Activated B cell treated with CpG ODN at 0.5 μM for 24 hours (primary cell): ENCODE data around the gene BCR. TPM values are rescaled to one million over a fixed set of nuclear protein-coding genes. Genes with fewer than 3 reads are reported as not detected.

Experiments
- ATAC-seq: fragments of 200-7000 bp; cut with Tn5 transposase; one replicate; pipeline ENCODE4 v1.10.0; 2021; ENCODE audit warnings: low read depth, mild to moderate bottlenecking, moderate library complexity
- CTCF ChIA-PET: fragments of 350-600 bp; sonication (Branson Sonifier 250); formaldehyde crosslinking; loops from one replicate; lab custom pipeline; 2021; ENCODE audit warnings: antibody characterized with exemption; lab: Charles Lee
- POLR2A ChIA-PET: fragments of 350-600 bp; sonication (Branson Sonifier 250); formaldehyde crosslinking; loops from one replicate; lab custom pipeline; 2021; ENCODE audit warnings: antibody characterized with exemption; lab: Charles Lee
- DNase-seq: peaks from one replicate; pipeline ENCODE4 v3.0.0; 2022
- H3K27ac Mint-ChIP-seq: one replicate; pipeline ENCODE4 v1.8.0; 2020; ENCODE audit warnings: mixed read lengths
- H3K27me3 Mint-ChIP-seq: one replicate; pipeline ENCODE4 v1.8.0; 2021; ENCODE audit warnings: mixed read lengths
- H3K36me3 Mint-ChIP-seq: one replicate; pipeline ENCODE4 v1.8.0; 2021; ENCODE audit warnings: low read depth, mixed read lengths
- H3K4me1 Mint-ChIP-seq: one replicate; pipeline ENCODE4 v1.8.0; 2021; ENCODE audit warnings: mixed read lengths
- H3K4me3 Mint-ChIP-seq: one replicate; pipeline ENCODE4 v1.8.0; 2020; ENCODE audit warnings: mild to moderate bottlenecking, mixed read lengths
- H3K9me3 Mint-ChIP-seq: one replicate; pipeline ENCODE4 v1.8.0; 2020; ENCODE audit warnings: mixed read lengths
- CTCF ChIP-seq: fragments of 200-600 bp; IDR thresholded peaks from one replicate; pipeline ENCODE4 v1.8.0; 2022; ENCODE audit warnings: antibody characterized with exemption, mild to moderate bottlenecking
- intact Hi-C: fragments of 100-400 bp; cut with micrococcal nuclease; formaldehyde crosslinking; loops from one replicate; pipeline ENCODE4 v1.15.1; 2024
- total RNA-seq: library from RNA; stranded (reverse); gene quantifications from 2 replicates; pipeline ENCODE4 v1.2.3, GENCODE V29; 2022

The BCR gene
- total RNA-seq, 1 donor from 2014 or later: 20.9 TPM

GRCh38 chr22:23218053-23218866, 38.0 kb downstream of the BCR start:
- ChIA-PET POLR2A (interaction anchor here (1.4 to 4.7 kb wide), 3 partner anchors 10 to 35 kb away, joined by 3 to 17 read pairs (median 9); no protein-coding TSS in a partner anchor), CTCF (interaction anchor here (0.9 to 1.2 kb wide), 2 partner anchors 11 to 44 kb away, joined by 3 read pairs; no protein-coding TSS in a partner anchor)
- Mint-ChIP-seq H3K27me3 (peaks cover 2% of the 10 kb centered on the region), H3K9me3 (no peaks in the 10 kb centered on the region), H3K4me1 (peaks cover 87% of the 10 kb centered on the region), H3K27ac (no peak overlapping the region), H3K36me3 (no peaks in the 10 kb centered on the region), H3K4me3 (peak overlapping the region; percentile 74)
- DNase-seq (no peak), ATAC-seq (no peak)
- no peak for TF ChIP-seq CTCF
- intact Hi-C loops: loop anchor here (2.0 kb wide), 1 partner anchor 75 kb away; no protein-coding TSS in a partner anchor

- Mint-ChIP-seq H3K4me1 (peaks cover 82% of the 10 kb centered on the region), H3K27ac (peak overlapping the region; percentile 50), H3K9me3 (no peaks in the 10 kb centered on the region), H3K4me3 (peak overlapping the region; percentile 74), H3K36me3 (no peaks in the 10 kb centered on the region), H3K27me3 (peaks cover 2% of the 10 kb centered on the region)
- CTCF ChIA-PET: interaction anchor here (0.9 to 2.2 kb wide), 5 partner anchors 11 to 63 kb away, joined by 3 to 7 read pairs (median 4); partner anchors contain the start of gene BCR
- DNase-seq (no peak), ATAC-seq (no peak)
- POLR2A ChIA-PET: interaction anchor here (1.4 to 4.7 kb wide), 4 partner anchors 11 to 38 kb away, joined by 3 to 17 read pairs (median 9); no protein-coding TSS in a partner anchor
- no peak for TF ChIP-seq CTCF
- intact Hi-C loops: loop anchor here (1.0 to 2.0 kb wide), 2 partner anchors 24 to 76 kb away; no protein-coding TSS in a partner anchor
These were observed 38.5 kb downstream of the BCR start for GRCh38 chr22:23218867-23219251.

GRCh38 chr22:23219317-23219716, 39.0 kb downstream of the BCR start:
- Mint-ChIP-seq H3K9me3 (no peaks in the 10 kb centered on the region), H3K4me3 (peak overlapping the region; percentile 74), H3K4me1 (peaks cover 77% of the 10 kb centered on the region), H3K27ac (peak overlapping the region; percentile 61), H3K36me3 (no peaks in the 10 kb centered on the region), H3K27me3 (no peaks in the 10 kb centered on the region)
- no peak for DNase-seq
- intact Hi-C loops: loop anchor here (1.0 to 2.0 kb wide), 2 partner anchors 24 to 77 kb away; no protein-coding TSS in a partner anchor
- no peak for TF ChIP-seq CTCF
- POLR2A ChIA-PET: interaction anchor here (1.1 to 4.7 kb wide), 7 partner anchors 11 to 75 kb away, joined by 3 to 17 read pairs (median 6); no protein-coding TSS in a partner anchor
- CTCF ChIA-PET: interaction anchor here (0.9 to 2.2 kb wide), 5 partner anchors 12 to 62 kb away, joined by 3 to 7 read pairs (median 4); partner anchors contain the start of gene BCR
- ATAC-seq: no peak

- peaks cover 72% of the 10 kb centered on the region for H3K4me1 Mint-ChIP-seq
- TF ChIP-seq CTCF: no peak
- ChIA-PET CTCF (interaction anchor here (1.7 to 2.2 kb wide), 3 partner anchors 39 to 62 kb away, joined by 4 to 7 read pairs (median 7); partner anchors contain the start of gene BCR), POLR2A (interaction anchor here (1.1 to 4.7 kb wide), 6 partner anchors 12 to 76 kb away, joined by 4 to 17 read pairs (median 8); no protein-coding TSS in a partner anchor)
- peak; percentile 66 for DNase-seq
- H3K27ac Mint-ChIP-seq: peak overlapping the region; percentile 61
- H3K4me3 Mint-ChIP-seq: peak overlapping the region; percentile 74
- intact Hi-C loops: loop anchor here (1.0 to 2.0 kb wide), 6 partner anchors 12 to 77 kb away; no protein-coding TSS in a partner anchor
- H3K9me3 Mint-ChIP-seq: no peaks in the 10 kb centered on the region
- no peaks in the 10 kb centered on the region for H3K36me3 Mint-ChIP-seq
- no peaks in the 10 kb centered on the region for H3K27me3 Mint-ChIP-seq
- ATAC-seq: peak; percentile 88
These were observed 39.6 kb downstream of the BCR start for GRCh38 chr22:23219822-23220484.
